Measurements from ENCODE around the gene VENTX. TPM values are rescaled to one million over a fixed set of nuclear protein-coding genes. Genes with fewer than 3 reads are reported as not detected.

Gene VENTX
- polyA plus RNA-seq, 1 donor (not counting 4 experiments of a cell fraction or from before 2014, with no cell fraction given): not detected

- dilution Hi-C loops (cut with MboI; ENCODE audit: extremely low pct_ligation_motif_present, low sequenced_read_pairs): no loop called here
- Histone ChIP-seq H3K36me3 (ENCODE audit: control insufficient read depth in 2 of 2, extremely low read depth in 1 of 2, insufficient read depth in 2 of 2, low read length in 2 of 2) (no peaks in the 10 kb centered on the region), H3K27me3 (ENCODE audit: control insufficient read depth, extremely low read depth, insufficient read depth, low read length) (peaks cover 19% of the 10 kb centered on the region), H2AFZ (ENCODE audit: control insufficient read depth, low read length) (no peak overlapping the region), H3K9ac (ENCODE audit: control insufficient read depth, extremely low read depth, insufficient read depth, low read length) (no peak overlapping the region), H3K4me2 (ENCODE audit: control insufficient read depth, extremely low read depth, insufficient read depth, low read depth, low read length) (no peak overlapping the region), H4K20me1 (ENCODE audit: control insufficient read depth, extremely low read depth, insufficient read depth, low read length) (no peaks in the 10 kb centered on the region), H3K79me2 (ENCODE audit: control insufficient read depth, insufficient read depth, low read length) (no peaks in the 10 kb centered on the region), H3K27ac (ENCODE audit: control insufficient read depth, insufficient read depth, low read length) (no peak overlapping the region), H3K4me1 (ENCODE audit: control insufficient read depth, extremely low read depth, insufficient read depth, low read length) (no peaks in the 10 kb centered on the region), H3K9me3 (ENCODE audit: control insufficient read depth, low read depth, low read length) (no peaks in the 10 kb centered on the region), H3K4me3 (ENCODE audit: control insufficient read depth in 2 of 3, extremely low read depth in 1 of 3, insufficient read depth in 2 of 3, low read depth in 1 of 3, low read length in 3 of 3) (no peak overlapping the region), H3K9me1 (ENCODE audit: control insufficient read depth, extremely low read depth, insufficient read depth, low read length) (no peaks in the 10 kb centered on the region)
- FAIRE-seq (no peak), DNase-seq (ENCODE audit: low read depth, low spot score) (no peak)
- TF ChIP-seq CTCF (optimal IDR thresholded peaks at IDR 0.05 in 1 of 3, IDR thresholded peaks at IDR 0.05 in 1 of 3, conservative IDR thresholded peaks at IDR 0.05 in 1 of 3; ENCODE audit: extremely low read depth in 1 of 3, insufficient read depth in 2 of 3, low read length in 3 of 3) (no peak), EZH2 (IDR thresholded peaks at IDR 0.05; ENCODE audit: low read length) (no peak)
Measured at GRCh38 chr10:133215586-133215985, 22.1 kb upstream of the VENTX start.

- no peak overlapping the region for H3K4me2 ChIP-seq (ENCODE audit: control insufficient read depth, extremely low read depth, insufficient read depth, low read depth, low read length)
- dilution Hi-C loops (cut with MboI; ENCODE audit: extremely low pct_ligation_motif_present, low sequenced_read_pairs): no loop called here
- H3K27me3 ChIP-seq (ENCODE audit: control insufficient read depth, extremely low read depth, insufficient read depth, low read length): peaks cover 27% of the 10 kb centered on the region
- no peak for TF ChIP-seq CTCF (optimal IDR thresholded peaks at IDR 0.05 in 1 of 3, IDR thresholded peaks at IDR 0.05 in 1 of 3, conservative IDR thresholded peaks at IDR 0.05 in 1 of 3; ENCODE audit: extremely low read depth in 1 of 3, insufficient read depth in 2 of 3, low read length in 3 of 3)
- no peak for TF ChIP-seq EZH2 (IDR thresholded peaks at IDR 0.05; ENCODE audit: low read length)
- no peak overlapping the region for H2AFZ ChIP-seq (ENCODE audit: control insufficient read depth, low read length)
- no peaks in the 10 kb centered on the region for H3K79me2 ChIP-seq (ENCODE audit: control insufficient read depth, insufficient read depth, low read length)
- no peak overlapping the region for H3K4me3 ChIP-seq (ENCODE audit: control insufficient read depth in 2 of 3, extremely low read depth in 1 of 3, insufficient read depth in 2 of 3, low read depth in 1 of 3, low read length in 3 of 3)
- H3K9ac ChIP-seq (ENCODE audit: control insufficient read depth, extremely low read depth, insufficient read depth, low read length): no peak overlapping the region
- no peak overlapping the region for H3K27ac ChIP-seq (ENCODE audit: control insufficient read depth, insufficient read depth, low read length)
- H3K9me3 ChIP-seq (ENCODE audit: control insufficient read depth, low read depth, low read length): no peaks in the 10 kb centered on the region
- H3K9me1 ChIP-seq (ENCODE audit: control insufficient read depth, extremely low read depth, insufficient read depth, low read length): no peaks in the 10 kb centered on the region
- FAIRE-seq (no peak), DNase-seq (ENCODE audit: low read depth, low spot score) (no peak)
- no peaks in the 10 kb centered on the region for H4K20me1 ChIP-seq (ENCODE audit: control insufficient read depth, extremely low read depth, insufficient read depth, low read length)
- no peaks in the 10 kb centered on the region for H3K4me1 ChIP-seq (ENCODE audit: control insufficient read depth, extremely low read depth, insufficient read depth, low read length)
- H3K36me3 ChIP-seq (ENCODE audit: control insufficient read depth in 2 of 2, extremely low read depth in 1 of 2, insufficient read depth in 2 of 2, low read length in 2 of 2): no peaks in the 10 kb centered on the region
Measured at GRCh38 chr10:133216776-133217175, 20.9 kb upstream of the VENTX start.
